ENCODE data around the gene TRA2B. TPM values are rescaled to one million over a fixed set of nuclear protein-coding genes. Genes with fewer than 3 reads are reported as not detected.

TRA2B gene
- total RNA-seq, 4 donors from 2014 or later: 134 to 216 (median 201) TPM

DNA sequence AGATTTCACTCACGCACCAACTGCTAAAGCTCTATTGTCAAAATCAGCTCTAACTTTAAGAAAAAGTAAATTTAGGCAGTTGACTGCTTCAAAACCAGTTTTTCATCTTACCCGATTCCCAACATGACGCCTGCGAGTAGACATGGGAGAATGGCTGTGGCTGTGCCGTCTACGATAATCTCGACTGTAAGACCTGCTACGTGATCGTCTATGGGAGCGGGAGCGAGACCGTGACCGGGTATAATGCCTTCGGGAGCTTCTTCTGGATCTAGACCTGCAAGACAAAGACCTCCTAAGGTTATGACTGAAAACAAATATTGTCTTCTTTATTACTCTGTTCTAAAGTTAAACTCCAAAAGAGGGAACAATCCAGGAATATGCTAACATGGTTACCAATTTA lies 12.5 kb downstream of the TRA2B start:
- H3K27me3 ChIP-seq: no peaks in the 10 kb centered on the region
- WGBS, 2 donors: 78 to 82% methylated on average over 14 of the region's 14 CpGs
- no peaks in the 10 kb centered on the region for H3K9me3 ChIP-seq
- DNase-seq (ENCODE audit: low spot score in 2 of 2): no peak
- H3K4me1 ChIP-seq: peaks cover 6 to 84% (median 41%) of the 10 kb centered on the region in 4 donors
- no peak for TF ChIP-seq POLR2A (IDR thresholded peaks at IDR 0.05)
- no peak overlapping the region for H3K27ac ChIP-seq
- peaks cover 2 to 57% (median 31%) of the 10 kb centered on the region in 3 donors for H3K36me3 ChIP-seq
- no peak overlapping the region for H3K4me3 ChIP-seq

DNA sequence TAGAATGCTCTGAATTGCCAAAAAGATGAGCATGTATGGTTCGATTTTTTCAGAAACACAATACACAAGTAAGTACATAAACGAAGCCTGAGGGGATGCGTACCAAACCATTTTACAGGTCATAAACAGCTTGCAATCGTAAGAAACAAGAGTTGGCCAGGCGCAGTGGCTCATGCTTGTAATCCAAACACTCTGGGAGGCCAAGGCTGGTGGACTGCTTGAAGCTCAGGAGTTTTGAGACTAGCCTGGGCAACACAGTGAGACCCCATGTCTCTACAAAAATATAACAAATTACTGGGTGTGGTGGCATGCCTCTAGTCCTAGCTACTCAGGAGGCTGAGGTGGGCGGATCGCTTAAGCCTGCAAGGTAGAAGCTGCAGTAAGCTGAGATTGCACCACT lies 13.4 kb downstream of the TRA2B start:
- H3K27ac ChIP-seq: no peak overlapping the region
- TF ChIP-seq POLR2A (IDR thresholded peaks at IDR 0.05) (no peak), CTCF (IDR thresholded peaks at IDR 0.05) (no peak), EP300 (IDR thresholded peaks at IDR 0.05) (no peak)
- no peaks in the 10 kb centered on the region for H3K9me3 ChIP-seq
- no peaks in the 10 kb centered on the region for H3K27me3 ChIP-seq
- peaks cover 2 to 67% (median 31%) of the 10 kb centered on the region in 3 donors for H3K36me3 ChIP-seq
- no peak overlapping the region for H3K4me3 ChIP-seq
- 79 to 83% methylated on average over 7 of the region's 7 CpGs for WGBS, 2 donors
- peaks cover 4 to 77% (median 31%) of the 10 kb centered on the region in 4 donors for H3K4me1 ChIP-seq
- DNase-seq (ENCODE audit: low spot score in 2 of 2): no peak

DNA sequence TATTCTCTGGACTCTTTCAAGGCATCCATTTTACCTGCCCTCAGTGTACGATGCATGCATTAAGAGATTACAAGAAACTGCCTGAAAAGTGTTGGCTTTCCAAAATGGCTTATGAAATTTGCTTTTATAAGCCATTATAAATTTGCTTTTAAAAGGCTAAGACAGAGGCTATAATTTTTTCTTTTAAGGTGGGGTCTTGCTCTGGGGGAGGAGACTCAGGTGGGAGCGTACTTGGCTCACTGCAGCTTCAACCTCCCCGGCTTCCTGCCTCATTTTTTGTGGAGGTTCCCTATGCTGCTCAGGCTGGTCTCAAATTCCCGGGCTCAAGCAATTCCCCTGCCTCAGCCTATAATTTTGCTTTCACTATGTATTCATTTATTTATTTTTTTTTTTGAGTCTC lies 17.6 kb downstream of the TRA2B start:
- no peaks in the 10 kb centered on the region for H3K27me3 ChIP-seq
- TF ChIP-seq EP300 (IDR thresholded peaks at IDR 0.05): no peak
- no peak for TF ChIP-seq CTCF (IDR thresholded peaks at IDR 0.05)
- no peak for TF ChIP-seq POLR2A (IDR thresholded peaks at IDR 0.05)
- H3K9me3 ChIP-seq: no peaks in the 10 kb centered on the region
- H3K36me3 ChIP-seq: peaks cover 2 to 99% (median 38%) of the 10 kb centered on the region in 3 donors
- no peak overlapping the region for H3K4me3 ChIP-seq
- no peak for DNase-seq (ENCODE audit: low spot score in 2 of 2)
- H3K4me1 ChIP-seq: peaks cover 0 to 35% (median 0%) of the 10 kb centered on the region in 4 donors
- WGBS, 2 donors: 87 to 91% methylated on average over 4 of the region's 4 CpGs
- H3K27ac ChIP-seq: no peak overlapping the region

DNA sequence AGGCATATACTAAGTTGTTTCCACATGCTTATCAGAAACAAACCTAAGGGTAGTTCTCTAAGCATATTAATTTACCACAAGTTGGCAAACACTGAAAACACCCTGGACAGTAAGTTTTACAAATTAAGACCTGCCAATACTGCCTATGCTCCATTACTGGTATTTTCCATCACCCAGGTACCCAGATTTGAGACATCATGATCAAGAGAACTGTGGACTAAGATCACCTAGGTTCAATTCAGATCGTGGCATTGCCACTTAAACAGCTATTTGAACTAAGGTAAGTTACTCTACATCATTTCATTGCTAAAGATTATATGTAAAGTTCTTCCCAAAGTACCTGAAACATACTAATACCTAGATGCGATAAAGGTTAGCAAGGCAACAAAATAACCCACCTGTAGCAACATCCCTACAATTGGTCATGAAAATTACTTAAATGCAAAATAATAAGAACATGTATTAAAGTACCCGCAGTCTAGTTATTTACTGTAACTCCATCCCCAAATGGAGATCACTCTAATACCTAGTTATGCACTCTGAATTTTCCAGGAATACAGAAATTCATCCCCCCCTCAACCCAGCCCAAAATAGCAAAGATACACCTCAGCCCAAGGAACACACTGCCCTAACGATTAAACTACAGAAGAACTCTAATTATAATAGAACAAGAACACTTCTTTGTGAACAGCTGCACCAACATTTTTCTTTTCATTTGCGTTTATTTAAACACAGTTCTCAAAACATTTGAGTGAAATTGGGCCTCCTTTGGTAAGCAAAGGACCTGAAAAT lies 21.6 kb downstream of the TRA2B start:
- DNase-seq (ENCODE audit: low spot score in 2 of 2): no peak
- peaks cover 0 to 3% (median 0%) of the 10 kb centered on the region in 4 donors for H3K4me1 ChIP-seq
- H3K9me3 ChIP-seq: no peaks in the 10 kb centered on the region
- no peak overlapping the region for H3K4me3 ChIP-seq
- H3K27ac ChIP-seq: no peak overlapping the region
- no peaks in the 10 kb centered on the region for H3K27me3 ChIP-seq
- H3K36me3 ChIP-seq: peaks cover 0 to 85% (median 21%) of the 10 kb centered on the region in 3 donors
- TF ChIP-seq POLR2A (IDR thresholded peaks at IDR 0.05) (no peak), CTCF (IDR thresholded peaks at IDR 0.05) (no peak), EP300 (IDR thresholded peaks at IDR 0.05) (no peak)
- 81 to 82% methylated on average over 5 of the region's 5 CpGs for WGBS, 2 donors

GRCh38 chr3:185915642-185916041 lies 22.2 kb downstream of the TRA2B start:
- TF ChIP-seq POLR2A (IDR thresholded peaks at IDR 0.05) (no peak), CTCF (IDR thresholded peaks at IDR 0.05) (no peak), EP300 (IDR thresholded peaks at IDR 0.05) (no peak)
- 87 to 90% methylated on average over 4 of the region's 4 CpGs for WGBS, 2 donors
- peaks cover 0 to 80% (median 15%) of the 10 kb centered on the region in 3 donors for H3K36me3 ChIP-seq

More at GRCh38 chr3:185915642-185916041, 22.2 kb downstream of the TRA2B start:
- Histone ChIP-seq H3K27ac (no peak overlapping the region), H3K4me1 (peaks cover 0 to 3% (median 0%) of the 10 kb centered on the region in 4 donors), H3K4me3 (no peak overlapping the region), H3K27me3 (no peaks in the 10 kb centered on the region), H3K9me3 (no peaks in the 10 kb centered on the region)
- DNase-seq (ENCODE audit: low spot score in 2 of 2): no peak
